WI38 (cell line): ENCODE data around the gene SLC9A9.
A peak's percentile ranks its signal among the peaks of the same experiment; 100 is the strongest.

ENCODE experiments used
- H3K4me3 ChIP-seq: 2 replicates; pipeline ENCODE4 v1.5.1; 2011; ENCODE audit warnings: low read depth, mild to moderate bottlenecking, control low read depth, low read length
- TF ChIP-seq, protein P1 (sequence below): IDR thresholded peaks from 2 replicates; pipeline ENCODE4 v1.5.1; 2012; ENCODE audit warnings: low read depth, mild to moderate bottlenecking, control low read depth, low read length

Gene SLC9A9

DNA sequence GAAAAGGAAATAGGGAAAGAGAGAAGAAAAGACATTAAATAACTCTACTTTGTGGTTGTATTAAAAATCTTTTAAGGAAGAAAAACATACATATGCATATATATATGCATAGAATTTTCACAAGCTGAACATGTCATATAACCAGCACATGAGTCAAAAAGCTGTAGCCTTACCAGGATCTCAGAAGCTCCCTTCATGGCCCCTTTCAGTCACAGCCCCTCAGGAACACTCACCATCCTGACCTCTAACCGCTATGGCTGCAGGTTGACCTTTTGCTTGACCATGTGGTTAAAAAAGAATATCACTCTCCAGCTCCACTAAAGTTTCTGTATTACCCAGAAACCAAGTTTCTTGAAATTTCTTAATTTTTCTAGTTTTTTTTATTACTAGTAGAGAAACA, 625.3 kb downstream of the SLC9A9 start:
- no peak overlapping the region for H3K4me3 ChIP-seq
- TF ChIP-seq, protein P1, sequence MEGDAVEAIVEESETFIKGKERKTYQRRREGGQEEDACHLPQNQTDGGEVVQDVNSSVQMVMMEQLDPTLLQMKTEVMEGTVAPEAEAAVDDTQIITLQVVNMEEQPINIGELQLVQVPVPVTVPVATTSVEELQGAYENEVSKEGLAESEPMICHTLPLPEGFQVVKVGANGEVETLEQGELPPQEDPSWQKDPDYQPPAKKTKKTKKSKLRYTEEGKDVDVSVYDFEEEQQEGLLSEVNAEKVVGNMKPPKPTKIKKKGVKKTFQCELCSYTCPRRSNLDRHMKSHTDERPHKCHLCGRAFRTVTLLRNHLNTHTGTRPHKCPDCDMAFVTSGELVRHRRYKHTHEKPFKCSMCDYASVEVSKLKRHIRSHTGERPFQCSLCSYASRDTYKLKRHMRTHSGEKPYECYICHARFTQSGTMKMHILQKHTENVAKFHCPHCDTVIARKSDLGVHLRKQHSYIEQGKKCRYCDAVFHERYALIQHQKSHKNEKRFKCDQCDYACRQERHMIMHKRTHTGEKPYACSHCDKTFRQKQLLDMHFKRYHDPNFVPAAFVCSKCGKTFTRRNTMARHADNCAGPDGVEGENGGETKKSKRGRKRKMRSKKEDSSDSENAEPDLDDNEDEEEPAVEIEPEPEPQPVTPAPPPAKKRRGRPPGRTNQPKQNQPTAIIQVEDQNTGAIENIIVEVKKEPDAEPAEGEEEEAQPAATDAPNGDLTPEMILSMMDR = no peak

DNA sequence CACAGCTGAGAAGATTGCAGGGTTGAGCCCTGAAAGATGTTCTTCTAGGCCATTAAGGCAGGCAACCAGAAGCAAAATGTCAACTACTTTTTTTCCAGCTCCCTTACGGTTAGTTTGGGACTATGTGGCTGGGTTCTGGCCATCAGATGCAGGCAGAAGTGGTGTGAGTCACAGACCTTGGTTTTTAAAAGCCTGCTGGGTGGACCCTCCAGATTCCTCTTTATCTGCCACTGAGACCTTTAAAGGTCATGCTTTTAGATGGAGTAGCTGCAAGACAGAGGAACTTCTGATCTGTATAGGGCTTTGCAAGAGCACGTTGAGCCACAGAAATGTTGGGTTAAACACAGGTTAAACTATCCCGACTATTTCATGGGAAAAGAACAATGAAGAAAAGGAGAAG, 625.8 kb downstream of the SLC9A9 start:
- TF ChIP-seq, protein P1 = no peak

DNA sequence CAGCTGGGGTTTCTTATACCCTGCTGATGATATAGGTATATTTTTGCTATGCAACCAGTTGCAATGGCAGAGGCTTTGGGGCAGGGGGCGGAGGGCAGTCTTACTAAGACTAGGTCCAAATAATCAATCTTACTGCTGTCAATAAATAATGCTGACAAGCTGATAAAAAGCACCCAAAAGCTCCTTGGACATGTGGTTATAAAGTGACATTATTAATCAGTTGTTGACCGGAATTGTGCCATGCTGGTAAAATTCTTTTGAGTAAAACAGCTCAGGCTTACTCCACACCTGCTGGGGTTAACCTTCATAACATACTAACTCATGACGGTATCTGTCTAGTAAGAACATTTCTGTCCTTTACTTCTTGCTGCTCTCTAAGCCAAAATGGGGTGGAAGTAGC, 626.8 kb downstream of the SLC9A9 start:
- H3K4me3 ChIP-seq = no peak overlapping the region
- TF ChIP-seq, protein P1 = no peak

More for the DNA sequence above, 625.8 kb downstream of the SLC9A9 start:
- no peak overlapping the region for H3K4me3 ChIP-seq

DNA sequence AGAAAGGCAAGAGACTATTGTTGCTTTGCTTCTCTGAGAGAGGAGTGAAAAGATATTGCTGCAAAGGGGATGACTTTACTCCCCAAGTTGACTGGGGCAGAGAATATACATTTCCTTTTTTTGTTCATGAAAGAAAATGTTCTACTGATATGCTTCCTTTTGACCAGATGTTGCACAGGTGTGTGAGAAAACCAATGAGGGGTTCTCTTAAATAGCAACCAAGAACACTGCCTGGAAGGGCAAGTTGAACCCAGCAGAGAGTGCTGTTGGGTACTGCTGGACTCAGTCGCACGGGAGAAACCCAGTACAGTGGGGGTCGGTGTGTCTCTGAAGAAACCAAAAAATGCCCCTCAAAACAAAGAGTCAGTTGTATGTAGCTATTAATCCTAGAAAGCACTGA, 627.5 kb downstream of the SLC9A9 start:
- TF ChIP-seq, protein P1 = no peak

DNA sequence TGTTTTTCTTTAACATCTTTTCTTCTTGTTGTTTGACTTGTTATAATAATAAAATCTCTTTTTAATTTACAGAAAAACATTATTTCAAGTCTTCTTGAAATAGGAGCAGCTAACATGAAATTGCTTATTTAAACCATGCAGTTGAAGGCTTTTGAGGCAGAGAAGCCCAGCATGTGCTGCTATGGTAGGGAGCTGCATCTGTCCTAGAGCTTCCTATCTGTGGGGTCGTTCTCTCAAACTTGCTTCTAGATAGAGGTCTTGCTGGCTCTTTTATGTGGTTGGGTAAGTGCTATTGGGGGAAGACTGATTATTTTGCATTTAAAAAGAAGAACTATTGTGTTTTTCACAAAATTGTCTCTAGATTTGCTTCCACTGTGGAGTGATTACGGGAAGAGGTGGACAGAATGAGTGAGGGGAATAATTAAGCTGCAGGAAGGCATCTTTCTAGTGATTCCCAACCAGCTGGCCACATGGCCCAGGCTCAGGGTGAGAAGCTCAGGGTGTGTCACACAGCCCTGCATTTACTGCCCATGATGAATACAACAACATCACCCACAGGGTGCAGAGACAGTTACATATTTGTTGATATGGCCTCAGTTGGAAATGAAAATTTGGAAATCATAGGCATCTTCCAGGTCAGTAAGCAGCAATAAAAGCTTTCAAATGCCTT, 630.0 kb downstream of the SLC9A9 start:
- H3K4me3 ChIP-seq = no peak overlapping the region
- TF ChIP-seq, protein P1 = no peak

More for the DNA sequence above, 627.5 kb downstream of the SLC9A9 start:
- H3K4me3 ChIP-seq = no peak overlapping the region

DNA sequence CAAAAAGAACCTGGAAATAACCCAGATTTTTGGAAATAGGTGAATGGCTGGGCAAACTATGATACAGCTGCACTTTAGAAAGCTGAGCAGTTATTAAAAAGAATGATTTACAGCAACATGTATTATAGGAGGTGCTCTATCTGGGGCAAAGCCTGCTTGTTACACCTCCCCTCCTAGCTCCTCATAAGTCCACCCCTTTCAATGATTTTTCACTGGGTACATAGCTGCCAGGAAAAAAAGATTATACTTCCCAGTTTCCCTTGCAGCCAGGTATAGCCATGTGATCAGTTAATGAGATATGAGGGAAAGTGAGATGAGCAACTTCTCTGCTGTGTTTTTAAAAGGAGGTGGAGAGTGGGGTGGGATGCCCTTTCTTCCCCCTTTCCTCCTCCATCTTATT, 631.0 kb downstream of the SLC9A9 start:
- H3K4me3 ChIP-seq = no peak overlapping the region
- TF ChIP-seq, protein P1 = no peak

DNA sequence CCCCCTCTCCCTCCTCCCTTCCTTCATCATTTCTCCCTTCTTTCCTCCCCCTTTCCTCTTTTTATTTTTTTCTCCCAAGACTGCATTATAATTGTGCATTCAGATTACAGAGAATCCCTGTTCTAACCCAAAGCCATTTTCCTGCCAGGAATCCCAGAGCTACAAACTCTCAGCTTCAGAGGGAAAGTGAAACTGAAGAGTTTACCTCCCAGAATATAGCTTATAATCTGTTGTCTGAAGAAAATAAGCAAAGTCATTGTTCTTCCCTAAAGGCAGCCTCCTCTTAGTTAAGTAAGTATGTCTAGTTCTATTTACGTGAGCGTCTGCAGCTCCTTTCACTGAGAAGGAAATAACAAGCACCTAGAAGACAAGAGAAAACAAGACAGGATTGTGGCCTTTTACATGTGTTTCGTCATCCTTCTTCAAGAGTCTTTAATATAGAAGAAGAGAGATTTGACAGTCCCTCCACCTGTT, 631.5 kb downstream of the SLC9A9 start:
- H3K4me3 ChIP-seq = 0 out of 2 replicates have a peak overlapping the region, but pooled peaks have one; percentile 14
- TF ChIP-seq, protein P1 = no peak
